ENCODE data around the gene WDR20.
"Not testable (repeated sequence)": the region's sequence is repeated elsewhere in the genome, so short reads cannot be mapped to it uniquely, and the experiment has no call there.

The WDR20 gene

DNA sequence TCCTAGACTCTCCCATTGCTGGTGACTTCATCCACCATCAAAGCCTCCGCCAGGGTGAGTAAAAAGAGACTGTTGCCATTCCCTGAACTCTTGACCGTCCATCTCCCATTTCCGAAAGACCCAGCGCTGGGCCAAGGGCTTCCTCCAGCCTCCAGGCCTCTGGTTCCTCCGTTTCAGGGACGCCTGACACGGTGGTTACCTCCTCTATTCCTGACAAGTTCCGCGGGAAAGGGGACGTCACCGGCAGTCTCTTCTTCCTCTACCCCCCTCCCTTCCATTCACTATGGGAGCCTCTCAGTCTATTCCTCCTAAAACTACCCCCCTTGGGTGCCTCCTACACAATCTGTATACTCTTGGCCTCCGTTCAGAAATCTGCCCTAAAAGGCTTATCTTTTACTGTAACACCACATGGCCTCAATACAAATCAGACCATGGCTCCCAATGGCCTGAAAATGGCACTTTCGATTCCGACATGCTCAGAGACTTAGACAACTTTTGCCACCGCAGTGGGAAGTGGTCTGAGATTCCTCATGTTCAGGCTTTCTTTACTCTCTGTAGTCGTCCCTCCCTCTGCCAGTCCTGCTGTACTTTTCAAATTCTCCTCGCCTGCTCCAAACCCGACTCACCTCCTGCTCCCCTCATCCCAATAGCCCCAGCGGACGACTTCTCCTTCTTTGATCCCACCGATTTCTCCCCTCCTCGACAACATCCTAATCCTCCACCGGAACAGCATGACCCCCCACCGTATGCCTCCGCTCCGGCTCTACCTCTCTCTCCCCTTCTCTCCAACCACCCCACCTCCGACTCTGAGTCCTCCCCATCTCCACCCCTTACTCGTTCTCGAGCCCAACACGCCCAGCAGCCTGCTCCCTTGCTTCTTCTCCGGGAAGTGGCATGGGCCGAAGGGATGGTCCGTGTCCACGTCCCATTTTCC is 94.9 kb downstream of the WDR20 start:
- FAIRE-seq: no peak
- DNase-seq (ENCODE audit: low spot score): peak; percentile 16

DNA sequence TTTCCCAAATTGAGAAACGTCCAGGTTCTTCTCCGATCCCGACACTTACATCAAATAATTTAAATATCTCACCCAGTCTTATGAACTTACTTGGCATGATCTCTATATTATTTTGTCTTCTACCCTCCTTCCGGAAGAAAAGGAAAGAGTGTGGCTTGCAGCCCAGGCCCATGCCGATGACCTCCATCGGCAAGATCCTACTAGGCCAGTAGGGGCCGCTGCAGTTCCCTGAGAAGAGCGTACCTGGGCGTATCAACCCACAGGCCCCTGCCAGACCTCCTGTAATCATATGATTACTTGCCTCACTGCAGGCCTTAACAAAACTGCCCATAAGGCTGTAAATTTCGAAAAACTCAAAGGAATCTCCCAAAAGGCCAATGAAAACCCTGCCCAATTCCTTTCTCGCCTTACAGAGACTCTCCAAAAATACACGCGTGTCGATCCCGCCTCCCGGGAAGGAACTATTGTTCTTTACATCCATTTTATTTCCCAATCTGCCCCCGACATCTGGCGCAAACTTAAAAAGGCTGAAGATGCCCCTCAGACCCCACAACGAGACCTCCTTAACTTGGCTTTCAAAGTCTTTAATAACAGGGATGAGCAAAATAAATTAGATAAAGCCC is 95.7 kb downstream of the WDR20 start:
- FAIRE-seq: no peak

DNA sequence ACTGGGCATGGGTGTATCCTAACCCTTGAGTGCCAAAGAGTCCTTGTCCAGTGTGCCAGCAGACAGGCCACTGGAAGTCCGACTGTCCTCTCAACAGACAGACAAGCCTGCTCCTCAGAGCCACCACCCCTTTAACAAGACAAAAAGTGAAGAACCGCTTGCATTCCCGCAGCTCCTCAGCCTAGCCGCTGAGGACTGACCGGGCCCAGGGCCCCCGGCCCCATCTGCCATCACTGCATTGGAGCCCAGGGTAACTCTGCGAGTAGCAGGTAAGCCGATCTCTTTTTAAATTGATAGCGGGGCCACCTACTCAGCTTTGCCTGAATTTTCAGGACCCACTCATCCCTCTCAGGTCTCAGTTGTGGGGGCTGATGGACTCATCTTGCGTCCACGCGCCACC is 96.3 kb downstream of the WDR20 start:
- DNase-seq (ENCODE audit: low spot score) (no peak), FAIRE-seq (no peak)

More for the DNA sequence above, 95.7 kb downstream of the WDR20 start:
- peak; percentile 81 for DNase-seq (ENCODE audit: low spot score)

DNA sequence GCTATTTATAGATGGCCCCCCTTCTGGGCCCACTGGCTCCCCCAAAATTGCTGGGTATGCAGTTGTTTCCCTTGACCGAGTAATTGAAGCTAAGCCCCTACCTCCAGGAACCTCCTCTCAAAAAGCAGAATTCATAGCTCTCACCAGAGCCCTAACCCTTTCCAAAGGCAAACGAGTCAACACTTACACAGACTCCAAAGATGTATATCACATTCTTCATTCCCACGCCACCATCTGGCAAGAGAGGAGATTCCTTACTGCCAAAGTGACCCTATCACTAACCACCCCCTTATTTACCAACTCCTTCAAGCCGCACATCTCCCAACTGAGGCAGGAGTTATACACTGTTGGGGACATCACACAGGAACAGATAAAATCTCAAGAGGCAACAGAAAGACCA is 98.4 kb downstream of the WDR20 start:
- DNase-seq (ENCODE audit: low spot score) (no peak), FAIRE-seq (no peak)

DNA sequence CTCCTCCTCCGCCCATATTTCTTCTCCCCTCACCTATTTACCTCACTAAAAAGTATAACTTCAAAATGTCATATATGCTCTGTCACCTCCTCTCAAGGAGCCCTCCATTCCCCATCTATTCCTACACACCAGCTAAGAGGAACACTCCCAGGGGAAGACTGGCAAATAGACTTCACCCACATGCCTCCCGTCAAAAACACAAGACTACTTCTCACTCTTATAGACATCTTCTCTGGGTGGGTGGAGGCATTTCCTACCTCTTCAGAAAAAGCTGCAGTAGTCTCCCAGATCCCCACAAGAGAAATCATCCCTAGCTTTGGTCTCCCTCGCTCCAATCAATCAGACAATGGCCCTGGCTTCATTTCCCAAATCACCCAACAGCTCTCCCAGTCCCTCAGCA is 99.1 kb downstream of the WDR20 start:
- no peak for DNase-seq (ENCODE audit: low spot score)
- FAIRE-seq: no peak

DNA sequence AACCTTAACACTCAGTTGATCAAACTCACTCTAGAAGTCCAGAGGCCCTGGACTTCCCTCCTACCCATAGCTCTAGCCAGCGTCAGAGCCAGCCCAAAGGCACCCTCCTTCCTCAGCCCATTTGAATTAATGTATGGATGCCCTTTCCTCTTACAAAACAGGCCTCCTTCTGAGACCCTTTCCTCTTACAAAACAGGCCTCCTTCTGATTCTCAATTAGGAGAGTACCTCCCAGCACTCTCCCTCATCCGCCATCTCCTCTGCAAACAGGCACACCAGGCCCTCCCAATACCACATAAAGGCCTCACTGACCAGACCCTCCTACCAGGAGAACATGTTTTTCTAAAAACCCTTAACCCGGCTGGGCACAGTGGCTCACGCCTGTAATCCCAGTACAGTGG is 99.5 kb downstream of the WDR20 start:
- DNase-seq (ENCODE audit: low spot score) (no peak), FAIRE-seq (no peak)

DNA sequence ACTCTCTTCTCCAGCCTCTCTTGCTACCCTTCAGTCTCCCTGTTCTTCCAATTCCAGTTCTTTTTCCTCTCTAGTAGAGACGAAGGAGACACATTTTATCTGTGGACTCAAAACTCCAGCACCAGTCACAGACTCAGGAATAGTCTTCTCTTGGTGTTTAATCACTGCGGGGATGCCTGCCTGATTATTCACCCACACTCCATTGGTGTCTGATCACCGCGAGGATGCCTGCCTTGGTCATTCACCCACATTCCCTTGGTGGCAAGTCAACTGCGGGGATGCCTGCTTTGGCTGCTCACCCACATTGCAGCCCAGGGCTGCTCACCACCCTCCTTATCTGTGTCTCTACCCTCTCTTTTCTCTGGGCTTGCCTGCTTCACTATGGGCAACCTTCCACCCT is 100.8 kb downstream of the WDR20 start:
- not testable (repeated sequence) for FAIRE-seq; DNase-seq (ENCODE audit: low spot score)

DNA sequence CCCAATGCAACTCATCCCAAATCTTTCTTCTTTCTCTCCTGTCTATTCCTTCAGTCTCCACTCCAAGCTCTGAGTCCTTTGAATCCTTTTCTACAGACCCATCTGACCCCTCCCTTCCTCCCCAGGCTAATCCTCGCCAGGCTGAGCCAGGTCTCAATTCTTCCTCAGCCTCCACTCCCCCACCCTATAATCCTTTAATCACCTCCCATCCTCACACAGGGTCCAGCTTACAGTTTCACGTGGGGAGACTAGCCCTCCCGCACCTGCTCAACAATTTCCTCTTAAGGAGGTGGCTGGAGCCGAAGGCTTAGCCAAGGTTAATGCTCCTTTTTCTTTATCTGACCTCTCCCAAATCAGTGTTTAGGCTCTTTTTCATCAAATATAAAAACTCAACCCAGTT is 101.5 kb downstream of the WDR20 start:
- FAIRE-seq (no peak), DNase-seq (ENCODE audit: low spot score) (no peak)

DNA sequence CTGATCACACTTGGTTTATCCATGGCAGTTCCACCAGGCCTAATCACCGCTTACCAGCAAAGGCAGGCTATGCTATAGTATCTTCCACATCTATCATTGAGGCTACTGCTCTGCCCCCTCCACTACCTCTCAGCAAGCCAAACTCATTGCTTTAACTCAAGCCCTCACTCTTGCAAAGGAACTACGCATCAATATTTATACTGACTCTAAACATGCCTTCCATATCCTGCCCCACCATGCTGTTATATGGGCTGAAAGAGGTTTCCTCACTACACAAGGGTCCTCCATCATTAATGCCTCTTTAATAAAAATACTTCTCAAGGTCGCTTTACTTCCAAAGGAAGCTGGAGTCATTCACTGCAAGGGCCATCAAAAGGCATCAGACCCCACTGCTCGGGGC is 104.1 kb downstream of the WDR20 start:
- not testable (repeated sequence) for FAIRE-seq

DNA sequence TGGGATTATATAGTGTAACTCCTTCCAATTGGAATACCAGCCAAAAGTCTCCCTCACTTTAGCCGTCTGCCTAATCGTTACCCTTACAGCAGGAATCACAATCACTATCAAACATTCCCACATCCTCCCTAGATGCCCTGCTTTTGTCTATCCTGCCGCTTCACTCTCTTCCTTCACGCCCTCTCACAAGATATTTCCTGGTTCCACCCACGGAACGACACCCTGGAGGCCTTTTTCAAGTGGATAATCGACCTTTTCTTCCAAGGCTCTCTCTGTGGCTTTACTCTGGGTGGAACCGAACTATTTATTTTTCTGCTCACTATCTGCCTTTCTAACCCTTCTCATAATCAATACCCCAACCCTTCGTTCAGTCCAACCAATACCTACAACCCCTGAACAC is 106.4 kb downstream of the WDR20 start:
- FAIRE-seq (no peak), DNase-seq (ENCODE audit: low spot score) (no peak)

More for the DNA sequence above, 104.1 kb downstream of the WDR20 start:
- not testable (repeated sequence) for DNase-seq (ENCODE audit: low spot score)

DNA sequence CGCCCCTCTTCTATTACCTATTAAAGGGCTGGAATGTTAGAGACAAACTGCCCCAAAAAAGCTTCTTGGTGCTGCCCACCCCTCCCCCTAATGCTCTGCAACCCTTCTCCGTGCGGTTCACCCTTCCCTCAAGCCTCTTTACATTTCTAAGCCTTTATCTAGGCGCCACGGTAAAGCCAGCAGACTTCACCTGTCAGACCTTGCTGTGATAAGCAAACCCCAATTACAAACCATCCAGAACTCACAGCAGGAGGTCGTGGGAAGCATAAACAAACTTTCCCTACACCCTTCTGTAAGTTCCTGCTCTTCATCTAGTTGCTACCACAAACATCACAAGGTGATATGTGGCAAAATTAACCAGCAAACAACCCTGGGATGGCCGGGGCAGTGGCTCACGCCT is 108.4 kb downstream of the WDR20 start:
- no peak for FAIRE-seq
- no peak for DNase-seq (ENCODE audit: low spot score)

DNA sequence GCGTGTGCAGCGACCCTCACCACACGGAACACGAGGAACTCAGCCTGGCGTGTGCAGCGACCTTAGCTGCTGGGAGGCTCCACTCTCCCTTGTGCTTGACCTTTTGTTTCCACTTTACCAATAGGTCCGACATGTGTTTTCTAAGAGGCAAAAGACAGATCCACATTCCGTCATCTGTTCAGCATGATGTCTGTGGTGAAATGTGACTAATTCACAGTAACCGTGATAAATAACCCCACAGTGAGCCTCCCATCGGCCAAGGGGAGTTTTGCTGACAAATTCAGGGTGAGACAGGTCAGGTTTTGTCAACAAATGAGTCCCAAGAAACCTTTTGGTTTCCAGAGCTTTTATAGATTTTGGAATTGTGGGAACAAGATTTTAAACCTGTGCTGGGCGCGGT is 109.3 kb downstream of the WDR20 start:
- FAIRE-seq (no peak), DNase-seq (ENCODE audit: low spot score) (no peak)

DNA sequence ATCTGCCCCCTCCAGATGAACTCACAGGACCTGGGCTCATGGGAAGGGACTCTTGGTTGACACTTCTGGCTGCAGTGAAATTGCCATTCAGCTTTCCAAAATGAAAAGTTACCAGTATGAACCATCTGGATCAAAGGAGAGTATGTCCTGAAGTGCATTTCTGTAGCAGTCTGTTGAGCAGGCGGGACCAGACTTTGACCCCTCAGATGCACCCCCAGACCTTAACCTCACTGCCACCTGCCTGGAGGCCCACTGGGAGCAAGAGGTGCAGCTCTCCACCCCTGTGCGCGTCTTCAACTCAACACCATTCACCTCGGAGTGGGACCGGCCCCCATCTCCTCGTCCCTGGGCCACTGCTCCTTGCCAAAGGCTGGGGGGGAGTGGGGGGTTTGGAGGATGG is 110.3 kb downstream of the WDR20 start:
- DNase-seq (ENCODE audit: low spot score) (no peak), FAIRE-seq (no peak)

DNA sequence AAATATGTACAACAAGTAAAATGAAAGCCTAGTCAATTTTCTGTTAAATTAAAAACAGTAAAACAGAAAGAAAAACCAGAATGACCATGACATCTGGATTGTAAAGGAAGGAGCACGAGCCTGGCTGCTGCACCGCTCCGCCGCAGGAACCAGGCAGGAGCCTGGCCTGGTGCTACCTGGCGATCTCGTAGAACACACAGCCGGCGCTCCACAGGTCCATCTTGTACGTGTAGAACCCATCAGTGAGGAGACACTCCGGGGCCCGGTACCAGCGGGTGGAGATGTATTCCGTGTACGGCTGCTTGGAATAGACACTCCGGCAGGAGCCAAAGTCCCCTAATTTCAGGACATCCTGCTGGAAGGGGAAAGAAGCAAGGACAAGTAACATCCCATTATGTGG is 110.9 kb downstream of the WDR20 start:
- DNase-seq (ENCODE audit: low spot score) (no peak), FAIRE-seq (no peak)

DNA sequence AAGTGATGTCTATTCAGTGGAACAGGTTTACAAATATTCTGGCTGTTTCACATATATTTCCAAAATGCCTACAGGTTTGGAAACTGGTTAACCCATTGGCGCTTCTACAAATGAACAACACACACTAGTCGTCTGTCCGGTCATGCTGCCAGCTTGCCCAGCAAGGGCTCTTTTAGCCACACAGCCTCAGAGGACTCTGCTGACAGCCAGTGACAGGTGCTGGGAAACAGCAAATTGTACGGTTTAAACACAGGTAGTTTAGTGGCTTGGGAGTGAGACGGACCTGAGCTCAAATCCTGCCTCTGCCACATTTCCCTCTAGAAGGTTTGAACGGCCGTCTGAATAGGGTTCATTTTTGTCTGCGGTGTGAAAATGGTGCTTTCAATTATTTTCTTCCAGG is 111.5 kb downstream of the WDR20 start:
- FAIRE-seq (no peak), DNase-seq (ENCODE audit: low spot score) (no peak)

DNA sequence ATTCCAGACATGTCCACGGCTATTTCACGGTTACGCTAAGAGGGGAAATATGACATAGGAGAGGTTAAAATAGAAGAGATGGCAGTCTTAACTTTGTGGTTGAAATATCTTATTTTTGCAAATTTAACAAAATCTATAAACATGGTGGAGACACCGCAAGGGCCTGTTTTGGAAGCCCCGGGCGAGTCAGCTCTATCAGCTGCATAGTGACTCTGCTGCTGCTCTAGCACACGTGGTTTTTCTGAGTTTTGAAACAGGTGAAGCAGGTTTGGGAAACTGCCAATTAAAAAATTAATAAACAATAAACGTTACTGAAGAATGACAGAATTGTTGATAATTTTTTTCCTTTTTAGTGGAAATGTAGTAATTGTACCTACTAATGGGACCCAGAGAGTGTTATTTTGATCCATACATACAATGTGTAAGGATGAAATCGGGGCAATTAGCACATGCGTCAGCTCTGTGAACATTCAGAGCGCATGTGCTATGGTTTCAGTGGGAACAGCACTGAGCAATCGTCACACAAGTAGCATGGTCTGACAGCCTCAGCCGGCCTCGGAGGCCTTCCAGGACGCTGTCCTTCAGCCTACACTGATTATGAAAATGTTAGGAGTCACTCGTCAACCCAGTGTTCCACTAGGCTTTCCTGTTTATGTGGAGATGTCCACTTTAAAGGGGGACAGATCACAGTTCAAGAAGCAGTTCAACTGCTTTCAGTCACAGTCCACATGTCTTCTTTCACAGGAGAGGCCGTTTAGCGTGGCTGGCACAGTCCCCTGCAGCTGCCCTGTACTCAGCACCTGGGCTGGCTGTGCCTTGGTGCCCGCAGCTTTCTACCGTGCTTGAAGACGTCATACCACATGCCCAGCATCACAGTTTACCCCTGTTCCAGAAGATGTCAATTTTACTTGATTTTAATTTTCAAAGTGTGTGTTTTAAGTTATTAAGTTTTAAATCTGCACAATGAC is 113.4 kb downstream of the WDR20 start:
- no peak for FAIRE-seq
- DNase-seq (ENCODE audit: low spot score): no peak

DNA sequence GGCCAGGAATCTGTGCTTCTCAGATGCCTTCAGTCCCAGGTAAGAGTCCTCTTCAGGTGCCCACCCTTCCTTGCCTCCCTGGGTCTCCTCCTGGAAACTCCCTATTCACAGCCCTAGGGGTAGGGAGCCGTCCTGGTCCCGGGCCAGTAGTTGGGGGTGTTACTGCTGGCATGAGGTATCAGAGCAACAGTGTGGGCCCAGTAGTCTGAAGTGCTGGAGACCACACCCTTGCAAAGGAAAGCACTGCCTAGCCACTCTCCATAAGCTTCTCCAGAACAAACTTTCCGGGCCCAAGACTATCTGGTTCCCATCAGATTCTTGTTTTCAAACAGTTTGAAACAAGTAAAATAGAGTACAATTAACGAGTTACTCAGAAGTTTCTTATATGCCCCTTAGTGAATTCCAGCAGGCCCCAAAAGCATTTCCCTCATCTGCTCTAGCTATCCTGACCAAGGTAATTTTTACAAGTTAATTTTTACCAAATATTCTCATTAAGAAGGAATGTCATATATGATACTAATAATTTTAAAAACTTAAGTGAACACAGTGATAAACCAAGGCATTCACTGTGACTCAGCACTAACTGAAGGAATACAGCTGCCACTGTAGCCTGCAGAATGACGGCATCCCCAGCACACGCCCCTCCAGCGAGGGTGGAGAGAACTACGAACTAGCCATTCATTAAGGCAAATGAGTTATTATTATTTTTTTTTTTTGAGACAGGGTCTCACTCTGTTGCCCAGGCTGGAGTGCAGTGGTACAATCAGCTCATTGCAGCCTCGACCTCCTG is 115.9 kb downstream of the WDR20 start:
- DNase-seq (ENCODE audit: low spot score): no peak
- no peak for FAIRE-seq

DNA sequence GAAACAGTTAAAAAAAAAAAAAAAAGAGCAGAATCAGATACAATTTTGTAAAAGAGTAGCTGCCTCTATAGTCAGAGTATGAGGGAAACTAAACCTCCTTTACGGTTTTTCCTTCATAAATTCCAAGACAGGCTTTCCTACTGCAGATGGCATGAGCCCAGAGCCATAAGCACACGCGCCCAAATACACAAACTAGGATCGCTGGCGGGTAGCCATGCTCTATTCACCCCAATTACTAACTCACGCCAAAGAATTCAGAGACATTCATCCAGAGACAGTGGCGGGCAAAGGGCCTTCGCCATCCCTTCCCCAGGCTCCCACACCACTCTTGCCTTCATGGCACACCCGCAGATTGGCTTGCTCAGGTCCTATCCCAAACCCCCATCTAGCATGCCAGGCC is 117.0 kb downstream of the WDR20 start:
- DNase-seq (ENCODE audit: low spot score) (no peak), FAIRE-seq (no peak)

DNA sequence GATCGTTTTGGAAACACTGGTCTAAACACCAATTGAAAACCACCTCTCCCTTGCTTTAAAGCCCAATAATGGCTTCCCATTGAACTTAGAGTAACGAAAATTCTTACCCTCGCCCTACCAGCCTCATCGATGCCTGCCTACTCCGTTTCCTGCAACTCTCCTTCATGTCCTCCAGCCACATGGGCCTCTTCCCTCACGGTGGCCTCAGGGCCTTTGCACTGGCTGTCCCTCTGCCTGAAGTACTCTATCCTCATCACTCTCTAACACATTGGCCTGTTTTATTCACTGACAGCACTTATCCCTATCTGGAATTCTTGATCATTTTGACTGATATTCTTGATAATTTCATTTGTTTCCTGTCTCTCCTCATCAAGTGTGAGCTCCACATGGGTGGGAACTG is 118.4 kb downstream of the WDR20 start:
- DNase-seq (ENCODE audit: low spot score) (no peak), FAIRE-seq (no peak)
